Neural crest cell (in vitro differentiated cells): ENCODE data around the gene PELI3. TPM values are rescaled to one million over a fixed set of nuclear protein-coding genes. Genes with fewer than 3 reads are reported as not detected.
"Not testable (repeated sequence)": the region's sequence is repeated elsewhere in the genome, so short reads cannot be mapped to it uniquely, and the experiment has no call there.

Experiments
- DNase-seq: peaks from one replicate; pipeline ENCODE4 v3.0.0; 2021; ENCODE audit warnings: low read depth, mixed read lengths, low spot score
- H3K27ac Mint-ChIP-seq: one replicate; pipeline ENCODE4 v1.8.0; 2021; ENCODE audit warnings: mild to moderate bottlenecking, mixed read lengths; ENCODE audit not compliant: unreplicated experiment
- H3K27me3 Mint-ChIP-seq: 2 replicates; pipeline ENCODE4 v1.8.0; 2021; ENCODE audit warnings: low read depth, mild to moderate bottlenecking, mixed read lengths
- H3K36me3 Mint-ChIP-seq: 2 replicates; pipeline ENCODE4 v1.8.0; 2021; ENCODE audit warnings: low read depth, mild to moderate bottlenecking, mixed read lengths
- H3K4me1 Mint-ChIP-seq: 2 replicates; pipeline ENCODE4 v1.8.0; 2021; ENCODE audit warnings: mixed read lengths
- H3K4me3 Mint-ChIP-seq: one replicate; pipeline ENCODE4 v1.8.0; 2021; ENCODE audit warnings: mild to moderate bottlenecking, mixed read lengths
- H3K9me3 Mint-ChIP-seq: 2 replicates; pipeline ENCODE4 v1.8.0; 2021; ENCODE audit warnings: mixed read lengths
- CTCF ChIP-seq: fragments of 200-600 bp; sonication (generic); conservative IDR thresholded peaks from 2 replicates; pipeline ENCODE4 v1.5.0; 2021; ENCODE audit warnings: antibody characterized with exemption, mild to moderate bottlenecking
- total RNA-seq: library from RNA; stranded (reverse); gene quantifications from 2 replicates; pipeline ENCODE4 v1.2.1, GENCODE V29; 2021

The PELI3 gene
- total RNA-seq, 1 donor from 2014 or later, result 13.3 TPM

- peaks cover 7% of the 10 kb centered on the region for H3K9me3 Mint-ChIP-seq
- H3K36me3 Mint-ChIP-seq, result no peaks in the 10 kb centered on the region
- no peak overlapping the region for H3K4me3 Mint-ChIP-seq
- no peak for DNase-seq
- peaks cover 5% of the 10 kb centered on the region for H3K4me1 Mint-ChIP-seq
- H3K27ac Mint-ChIP-seq, result no peak overlapping the region
- H3K27me3 Mint-ChIP-seq, result peaks cover 32% of the 10 kb centered on the region
- no peak for TF ChIP-seq CTCF
These were observed 8.9 kb upstream of the PELI3 start for GRCh38 chr11:66457826-66458225.

GRCh38 chr11:66459138-66459778 lies 7.4 kb upstream of the PELI3 start:
- Mint-ChIP-seq H3K36me3 (no peaks in the 10 kb centered on the region), H3K4me1 (peaks cover 5% of the 10 kb centered on the region), H3K9me3 (peaks cover 8% of the 10 kb centered on the region), H3K27me3 (peaks cover 26% of the 10 kb centered on the region), H3K27ac (no peak overlapping the region), H3K4me3 (no peak overlapping the region)
- no peak for TF ChIP-seq CTCF
- no peak for DNase-seq

GRCh38 chr11:66462010-66462409 lies 4.7 kb upstream of the PELI3 start:
- peaks cover 21% of the 10 kb centered on the region for H3K27me3 Mint-ChIP-seq
- TF ChIP-seq CTCF, result no peak
- H3K36me3 Mint-ChIP-seq, result no peaks in the 10 kb centered on the region
- H3K9me3 Mint-ChIP-seq, result peaks cover 8% of the 10 kb centered on the region
- peaks cover 15% of the 10 kb centered on the region for H3K4me1 Mint-ChIP-seq
- DNase-seq, result no peak
- H3K4me3 Mint-ChIP-seq, result no peak overlapping the region
- H3K27ac Mint-ChIP-seq, result peak overlapping the region; percentile 6

- no peak for DNase-seq
- Mint-ChIP-seq H3K36me3 (no peaks in the 10 kb centered on the region), H3K9me3 (peaks cover 8% of the 10 kb centered on the region), H3K27me3 (peaks cover 21% of the 10 kb centered on the region), H3K27ac (no peak overlapping the region), H3K4me1 (peaks cover 21% of the 10 kb centered on the region), H3K4me3 (peak overlapping the region; percentile 48)
- TF ChIP-seq CTCF, result no peak
These were observed 3.8 kb upstream of the PELI3 start for GRCh38 chr11:66462911-66463310.

- H3K27ac Mint-ChIP-seq, H3K9me3 Mint-ChIP-seq, DNase-seq, H3K36me3 Mint-ChIP-seq: not testable (repeated sequence)
- peak overlapping the region; percentile 38 for H3K4me3 Mint-ChIP-seq
- peaks cover 32% of the 10 kb centered on the region for H3K4me1 Mint-ChIP-seq
- peaks cover 15% of the 10 kb centered on the region for H3K27me3 Mint-ChIP-seq
These were observed 2.6 kb upstream of the PELI3 start for GRCh38 chr11:66464116-66464515.

GRCh38 chr11:66464916-66465315 lies 1.8 kb upstream of the PELI3 start:
- H3K9me3 Mint-ChIP-seq, result peaks cover 8% of the 10 kb centered on the region
- DNase-seq, result no peak
- peaks cover 34% of the 10 kb centered on the region for H3K4me1 Mint-ChIP-seq
- H3K27me3 Mint-ChIP-seq, result peaks cover 11% of the 10 kb centered on the region
- H3K27ac Mint-ChIP-seq, result no peak overlapping the region
- H3K36me3 Mint-ChIP-seq, result no peaks in the 10 kb centered on the region
- TF ChIP-seq CTCF, result no peak
- peak overlapping the region; percentile 49 for H3K4me3 Mint-ChIP-seq
